MG63 (cell line): ENCODE results near the gene BID. TPM values are rescaled to one million over a fixed set of nuclear protein-coding genes. Genes with fewer than 3 reads are reported as not detected.
A peak's percentile ranks its signal among the peaks of the same experiment; 100 is the strongest.
"Not testable (repeated sequence)": the region's sequence is repeated elsewhere in the genome, so short reads cannot be mapped to it uniquely, and the experiment has no call there.

ENCODE experiments used
- DNase-seq: peaks from one replicate; pipeline ENCODE4 v3.0.0-alpha.2; 2020
- H3K27me3 ChIP-seq: fragments of 250-450 bp; sonication (Bioruptor Pico); 2 replicates; pipeline ENCODE4 v1.5.1; 2020; ENCODE audit warnings: mild to moderate bottlenecking, moderate library complexity
- H3K36me3 ChIP-seq: fragments of 250-450 bp; sonication (Bioruptor Pico); 2 replicates; pipeline ENCODE4 v1.5.1; 2020; ENCODE audit warnings: mild to moderate bottlenecking, moderate library complexity
- H3K4me3 ChIP-seq: fragments of 250-450 bp; sonication (Bioruptor Pico); 2 replicates; pipeline ENCODE4 v1.5.1; 2020; ENCODE audit warnings: mild to moderate bottlenecking, moderate library complexity
- H3K9me3 ChIP-seq: fragments of 250-450 bp; sonication (Bioruptor Pico); 2 replicates; pipeline ENCODE4 v1.5.1; 2020; ENCODE audit warnings: mild to moderate bottlenecking, moderate library complexity
- total RNA-seq: library from RNA; depleted of rRNA; stranded (reverse); fragments of >200 nt; shearing (Covaris generic); gene quantifications from 2 replicates; pipeline ENCODE4 v1.2.3, GENCODE V29; 2014; ENCODE audit warnings: low replicate concordance

Gene BID
- total RNA-seq, 1 experiment from 2014 or later = 127 TPM

DNA sequence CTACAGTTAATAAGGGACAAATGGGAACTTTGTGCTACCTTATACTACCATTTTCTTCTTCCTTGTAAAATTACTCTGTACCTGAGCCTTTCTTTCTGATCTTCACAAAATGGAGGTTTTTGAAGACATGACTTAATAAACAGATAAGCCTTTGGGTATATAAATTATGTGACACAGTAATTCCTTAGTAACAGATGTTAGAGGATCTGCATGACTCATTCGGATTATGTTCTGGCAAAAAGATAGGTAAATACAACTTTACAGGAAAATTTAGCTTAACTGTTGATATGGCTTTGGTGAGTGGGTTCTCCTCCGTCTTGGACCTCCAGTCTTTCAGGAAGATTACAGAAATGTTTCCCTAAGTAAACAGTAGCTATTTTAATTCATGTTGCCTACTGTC is 61.8 kb downstream of the BID start:
- DNase-seq = no peak
- H3K27me3 ChIP-seq = no peaks in the 10 kb centered on the region
- peaks cover 26% of the 10 kb centered on the region for H3K36me3 ChIP-seq
- no peaks in the 10 kb centered on the region for H3K9me3 ChIP-seq
- H3K4me3 ChIP-seq = no peak overlapping the region

- DNase-seq = no peak
- Histone ChIP-seq H3K4me3 (no peak overlapping the region), H3K9me3 (no peaks in the 10 kb centered on the region), H3K36me3 (peaks cover 27% of the 10 kb centered on the region), H3K27me3 (no peaks in the 10 kb centered on the region)
Observed at GRCh38 chr22:17710023-17710422, 64.2 kb downstream of the BID start.

- Histone ChIP-seq H3K9me3 (no peaks in the 10 kb centered on the region), H3K27me3 (no peaks in the 10 kb centered on the region), H3K36me3 (peaks cover 48% of the 10 kb centered on the region), H3K4me3 (peak overlapping the region; percentile 26; the same call in 1 of the 2 replicates)
- DNase-seq = no peak
Observed at GRCh38 chr22:17707526-17707925, 66.7 kb downstream of the BID start.

GRCh38 chr22:17706947-17707346 is 67.3 kb downstream of the BID start:
- Histone ChIP-seq H3K4me3 (peak overlapping the region; percentile 26), H3K36me3 (peaks cover 45% of the 10 kb centered on the region), H3K27me3 (no peaks in the 10 kb centered on the region), H3K9me3 (no peaks in the 10 kb centered on the region)
- no peak for DNase-seq

- peak; percentile 81 for DNase-seq
- H3K4me3 ChIP-seq = peak overlapping the region; percentile 26
- H3K9me3 ChIP-seq = no peaks in the 10 kb centered on the region
- H3K27me3 ChIP-seq = no peaks in the 10 kb centered on the region
- peaks cover 42% of the 10 kb centered on the region for H3K36me3 ChIP-seq
Observed at GRCh38 chr22:17705951-17706900, 68.0 kb downstream of the BID start.

- no peak overlapping the region for H3K4me3 ChIP-seq
- DNase-seq = no peak
- no peaks in the 10 kb centered on the region for H3K27me3 ChIP-seq
- H3K9me3 ChIP-seq = no peaks in the 10 kb centered on the region
- peaks cover 42% of the 10 kb centered on the region for H3K36me3 ChIP-seq
Observed at GRCh38 chr22:17705546-17705945, 68.7 kb downstream of the BID start.

DNA sequence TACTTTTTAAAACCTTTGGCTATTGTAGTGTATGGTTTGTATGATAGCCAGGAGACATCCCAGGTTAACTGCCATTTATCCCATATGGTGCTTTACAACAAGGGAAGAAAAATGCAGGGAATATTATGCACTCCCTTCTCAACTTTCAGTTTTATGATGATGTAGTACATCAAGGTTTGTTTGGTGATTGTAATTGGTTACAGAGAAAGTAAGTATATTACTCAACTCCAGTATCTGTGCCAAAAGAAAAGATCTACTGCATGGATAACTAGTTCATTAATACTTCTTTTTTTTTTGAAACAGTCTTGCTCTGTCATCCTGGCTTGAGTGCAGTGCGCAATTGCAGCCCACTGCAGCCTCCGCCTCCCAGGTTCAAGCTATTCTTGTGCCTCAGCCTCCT is 70.5 kb downstream of the BID start:
- Histone ChIP-seq H3K9me3 (no peaks in the 10 kb centered on the region), H3K27me3 (no peaks in the 10 kb centered on the region), H3K4me3 (no peak overlapping the region), H3K36me3 (peaks cover 34% of the 10 kb centered on the region)
- no peak for DNase-seq

DNA sequence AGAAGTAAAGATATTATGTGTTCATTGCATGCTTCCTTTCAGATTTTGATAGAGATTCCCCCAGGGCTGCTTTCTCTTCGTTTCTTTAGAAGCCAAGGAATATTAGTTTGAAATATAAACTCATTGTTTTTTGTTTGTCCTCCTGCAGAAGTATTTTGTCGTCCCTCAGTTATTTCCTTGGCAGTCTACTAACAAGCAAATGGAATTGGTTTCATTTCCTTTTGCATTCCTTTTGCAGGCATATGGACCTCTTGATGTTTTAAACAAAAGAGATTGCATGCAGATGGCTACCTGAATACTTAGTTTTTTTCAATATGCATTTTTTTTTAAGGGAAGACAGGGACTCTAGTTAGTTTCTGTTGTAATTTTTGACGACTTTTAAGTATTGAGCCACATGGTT is 73.5 kb downstream of the BID start:
- no peak overlapping the region for H3K4me3 ChIP-seq
- no peaks in the 10 kb centered on the region for H3K27me3 ChIP-seq
- no peaks in the 10 kb centered on the region for H3K9me3 ChIP-seq
- H3K36me3 ChIP-seq = peaks cover 35% of the 10 kb centered on the region
- DNase-seq = no peak

- Histone ChIP-seq H3K27me3 (no peaks in the 10 kb centered on the region), H3K36me3 (peaks cover 35% of the 10 kb centered on the region), H3K9me3 (no peaks in the 10 kb centered on the region), H3K4me3 (no peak overlapping the region)
- DNase-seq = no peak
Observed at GRCh38 chr22:17699696-17700340, 74.5 kb downstream of the BID start.

DNA sequence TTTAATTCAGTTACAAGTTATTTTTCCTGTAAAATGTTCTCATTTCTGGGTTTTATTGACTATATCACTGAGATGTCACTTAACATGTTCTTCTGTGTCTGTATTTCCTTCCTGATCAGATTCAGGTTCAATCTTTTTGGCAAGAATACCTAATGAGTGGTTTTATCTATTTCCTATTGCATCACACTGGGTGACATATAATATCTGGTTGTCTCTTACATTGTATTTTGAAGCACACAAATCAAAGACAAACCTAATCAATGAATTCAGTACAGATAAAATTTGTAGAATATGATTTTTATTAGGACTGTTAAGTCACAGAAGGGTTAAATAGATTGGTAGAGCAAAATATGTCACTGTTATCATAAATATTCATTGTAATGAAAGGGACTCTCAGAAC is 75.3 kb downstream of the BID start:
- H3K27me3 ChIP-seq = no peaks in the 10 kb centered on the region
- DNase-seq = no peak

DNA sequence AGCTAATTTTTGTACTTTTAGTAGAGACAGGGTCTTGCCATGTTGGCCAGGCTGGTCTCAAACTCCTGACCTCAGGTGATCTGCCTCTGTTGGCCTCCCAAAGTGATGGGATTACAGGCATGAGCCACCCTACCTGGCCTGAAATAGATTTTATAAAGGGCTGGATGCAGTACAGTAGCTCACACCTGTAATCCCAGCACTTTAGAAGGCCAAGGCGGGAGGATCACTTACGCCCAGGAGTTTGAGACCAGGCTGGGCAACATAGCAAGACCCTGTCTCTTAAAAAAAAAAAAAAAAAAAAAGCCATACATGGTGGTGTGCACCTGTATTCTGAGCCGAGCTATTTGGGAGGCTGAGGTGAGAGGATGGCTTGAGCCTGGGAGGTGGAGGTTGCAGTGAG is 76.0 kb downstream of the BID start:
- H3K4me3 ChIP-seq, H3K27me3 ChIP-seq, H3K9me3 ChIP-seq, DNase-seq: not testable (repeated sequence)
- H3K36me3 ChIP-seq = peaks cover 26% of the 10 kb centered on the region

More for the DNA sequence above, 75.3 kb downstream of the BID start:
- Histone ChIP-seq H3K36me3 (peaks cover 32% of the 10 kb centered on the region), H3K4me3 (no peak overlapping the region), H3K9me3 (no peaks in the 10 kb centered on the region)

DNA sequence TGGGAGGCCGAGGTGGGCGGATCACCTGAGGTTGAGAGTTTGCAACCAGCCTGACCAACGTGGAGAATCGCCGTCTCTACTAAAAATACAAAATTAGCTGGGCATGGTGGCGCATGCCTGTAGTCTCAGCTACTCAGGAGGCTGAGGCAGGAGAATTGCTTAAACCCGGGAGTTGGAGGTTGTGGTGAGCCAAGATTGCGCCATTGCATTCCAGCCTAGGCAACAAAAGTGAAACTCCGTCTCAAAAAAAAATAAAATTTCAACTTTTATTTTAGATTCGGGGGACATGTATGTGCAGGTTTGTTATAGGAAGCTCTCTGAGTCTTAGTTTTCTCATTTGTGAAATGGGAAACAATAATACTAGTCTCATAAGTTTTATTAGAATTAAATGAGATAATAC is 77.1 kb downstream of the BID start:
- H3K36me3 ChIP-seq = peaks cover 22% of the 10 kb centered on the region
- H3K27me3 ChIP-seq, H3K9me3 ChIP-seq, H3K4me3 ChIP-seq, DNase-seq: not testable (repeated sequence)

GRCh38 chr22:17695986-17696385 is 78.3 kb downstream of the BID start:
- Histone ChIP-seq H3K4me3 (no peak overlapping the region), H3K36me3 (peaks cover 32% of the 10 kb centered on the region), H3K27me3 (no peaks in the 10 kb centered on the region), H3K9me3 (no peaks in the 10 kb centered on the region)
- DNase-seq = no peak

- DNase-seq = no peak
- Histone ChIP-seq H3K9me3 (no peaks in the 10 kb centered on the region), H3K4me3 (no peak overlapping the region), H3K36me3 (peaks cover 32% of the 10 kb centered on the region), H3K27me3 (no peaks in the 10 kb centered on the region)
Observed at GRCh38 chr22:17694752-17695151, 79.5 kb downstream of the BID start.

DNA sequence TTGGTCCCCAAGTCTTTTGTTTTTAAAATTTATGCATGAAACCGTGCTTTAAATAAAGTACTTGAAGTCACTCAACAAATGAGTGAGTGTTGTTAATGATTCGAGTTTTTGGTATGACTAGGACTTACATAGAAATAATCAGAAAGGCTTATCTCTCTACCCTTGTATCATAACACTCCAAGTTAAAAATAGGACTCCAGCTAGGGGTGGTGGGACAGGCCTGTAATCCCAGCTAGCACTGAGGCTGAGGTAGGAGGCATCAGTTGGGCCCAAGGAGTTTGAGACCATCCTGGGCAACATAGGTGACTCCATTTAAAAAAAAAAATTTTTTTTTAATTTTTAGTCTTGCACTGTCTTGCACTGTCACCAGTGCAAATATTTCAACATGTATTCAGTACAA is 80.1 kb downstream of the BID start:
- Histone ChIP-seq H3K4me3 (no peak overlapping the region), H3K36me3 (peaks cover 35% of the 10 kb centered on the region), H3K9me3 (no peaks in the 10 kb centered on the region), H3K27me3 (no peaks in the 10 kb centered on the region)
- DNase-seq = no peak

- peaks cover 40% of the 10 kb centered on the region for H3K36me3 ChIP-seq
- H3K9me3 ChIP-seq = no peaks in the 10 kb centered on the region
- H3K4me3 ChIP-seq = no peak overlapping the region
- no peak for DNase-seq
- no peaks in the 10 kb centered on the region for H3K27me3 ChIP-seq
Observed at GRCh38 chr22:17692841-17693240, 81.4 kb downstream of the BID start.

DNA sequence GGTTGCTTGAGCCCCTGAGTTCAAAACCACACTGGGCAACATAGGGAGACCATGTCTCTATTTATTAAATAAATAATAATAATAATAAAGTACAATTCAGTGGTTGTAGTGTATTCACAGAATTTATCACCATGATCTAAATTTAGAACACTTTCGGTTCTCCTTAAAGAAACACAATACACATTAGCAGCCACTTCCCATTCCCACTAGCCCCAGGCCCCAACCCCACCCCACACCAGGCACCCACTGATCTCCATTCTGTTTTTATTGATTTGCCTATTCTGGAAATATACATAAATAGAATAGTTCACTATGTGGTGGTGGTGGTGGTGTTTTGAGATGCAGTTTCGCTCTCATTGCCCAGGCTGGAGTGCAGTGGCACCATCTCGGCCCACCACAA is 90.0 kb downstream of the BID start:
- H3K9me3 ChIP-seq = no peaks in the 10 kb centered on the region
- H3K4me3 ChIP-seq = no peak overlapping the region
- no peak for DNase-seq
- peaks cover 15% of the 10 kb centered on the region for H3K36me3 ChIP-seq
- no peaks in the 10 kb centered on the region for H3K27me3 ChIP-seq
